Measurements from ENCODE around the gene EEIG1. TPM values are rescaled to one million over a fixed set of nuclear protein-coding genes. Genes with fewer than 3 reads are reported as not detected.

EEIG1 gene
- total and polyA plus RNA-seq, 9 of the 15 experiments (the other 6 are each of a cell fraction or from before 2014, with no cell fraction given): 0.17 to 16.7 (median 3.6) TPM

- TF ChIP-seq ZNF280B (CRISPR knock-in tag; IDR thresholded peaks at IDR 0.05): no peak
- TF ChIP-seq SOX6 (IDR thresholded peaks at IDR 0.05): peak; percentile 63
- TF ChIP-seq ZNF316 (IDR thresholded peaks at IDR 0.05): no peak
- peak; percentile 82 for TF ChIP-seq SMARCE1 (IDR thresholded peaks at IDR 0.05)
- no peak for TF ChIP-seq TOE1 (IDR thresholded peaks at IDR 0.05; ENCODE audit: borderline replicate concordance)
- 0 out of 2 replicates have a peak, but pooled peaks have one; percentile 13 for TF ChIP-seq TOE1 (CRISPR knock-in tag; IDR thresholded peaks at IDR 0.05; ENCODE audit: borderline replicate concordance, low read depth)
- 0 out of 2 replicates have a peak, but pooled peaks have one; percentile 23 for TF ChIP-seq ZEB2 (IDR thresholded peaks at IDR 0.05)
- peak; percentile 42; the same call in 1 of the 2 replicates for TF ChIP-seq MTA1 (IDR thresholded peaks at IDR 0.05; ENCODE audit: borderline replicate concordance)
- TF ChIP-seq L3MBTL2 (IDR thresholded peaks at IDR 0.05): peak; percentile 83
- TF ChIP-seq SMAD4 (CRISPR knock-in tag; conservative IDR thresholded peaks at IDR 0.05): 0 out of 2 replicates have a peak, but pooled peaks have one; percentile 45
- TF ChIP-seq CXXC5 (CRISPR knock-in tag; IDR thresholded peaks at IDR 0.05): peak; percentile 43
- TF ChIP-seq ZNF395 (CRISPR knock-in tag; IDR thresholded peaks at IDR 0.05): no peak
- peak; percentile 69; the same call in 1 of the 2 replicates for TF ChIP-seq JUN (IDR thresholded peaks at IDR 0.05; ENCODE audit: borderline replicate concordance, low read depth, low read length)
- no peak for TF ChIP-seq JUN (CRISPR knock-in tag; IDR thresholded peaks at IDR 0.05; ENCODE audit: borderline replicate concordance)
- 0 out of 2 replicates have a peak, but pooled peaks have one; percentile 51 for TF ChIP-seq ZBTB40 (IDR thresholded peaks at IDR 0.05)
- TF ChIP-seq ZBTB40 (CRISPR knock-in tag; IDR thresholded peaks at IDR 0.05): no peak
- TF ChIP-seq GABPB1 (CRISPR knock-in tag; IDR thresholded peaks at IDR 0.05): 0 out of 2 replicates have a peak, but pooled peaks have one; percentile 1
- TF ChIP-seq ZNF584 (CRISPR knock-in tag; IDR thresholded peaks at IDR 0.05; ENCODE audit: low read depth): 0 out of 2 replicates have a peak, but pooled peaks have one; percentile 36
These were observed 26.9 kb upstream of the EEIG1 start (continued) for GRCh38 chr9:128007566-128008138.

All from K562 (cell line).